H9 (cell line): ENCODE data around the gene BPIFB2. TPM values are rescaled to one million over a fixed set of nuclear protein-coding genes. Genes with fewer than 3 reads are reported as not detected.

Experiments used
- DNase-seq: peaks from one replicate; pipeline ENCODE4 v3.0.0-alpha.2; 2017
- H2AFZ ChIP-seq: one replicate; pipeline ENCODE4 v1.6.1; 2013; ENCODE audit warnings: mild to moderate bottlenecking, low read length, control low read depth, moderate library complexity
- H2AK5ac ChIP-seq: 2 replicates; pipeline ENCODE4 v1.6.1; 2013; ENCODE audit warnings: low read length, control low read depth, mixed read lengths; ENCODE audit not compliant: insufficient read length
- H2BK120ac ChIP-seq: one replicate; pipeline ENCODE4 v1.6.1; 2013; ENCODE audit warnings: low read depth, mild to moderate bottlenecking, low read length, control low read depth, inconsistent platforms; ENCODE audit not compliant: poor library complexity, severe bottlenecking
- H2BK12ac ChIP-seq: 2 replicates; pipeline ENCODE4 v1.6.1; 2013; ENCODE audit warnings: low read length, control low read depth, mixed read lengths, low read depth; ENCODE audit not compliant: insufficient read length
- H2BK15ac ChIP-seq: 2 replicates; pipeline ENCODE4 v1.6.1; 2013; ENCODE audit warnings: low read depth, low read length, control low read depth
- H2BK20ac ChIP-seq: one replicate; pipeline ENCODE4 v1.6.1; 2013; ENCODE audit warnings: low read depth, mild to moderate bottlenecking, low read length, control low read depth, inconsistent platforms; ENCODE audit not compliant: poor library complexity, severe bottlenecking
- H2BK5ac ChIP-seq: 2 replicates; pipeline ENCODE4 v1.6.1; 2013; ENCODE audit warnings: low read length, control low read depth, mixed read lengths; ENCODE audit not compliant: insufficient read length
- H3K14ac ChIP-seq: 2 replicates; pipeline ENCODE4 v1.6.1; 2013; ENCODE audit warnings: low read length, control low read depth; ENCODE audit not compliant: insufficient read depth
- H3K18ac ChIP-seq: 2 replicates; pipeline ENCODE4 v1.6.1; 2013; ENCODE audit warnings: low read depth, mild to moderate bottlenecking, mixed read lengths, low read length, control low read depth; ENCODE audit not compliant: insufficient read length
- H3K23ac ChIP-seq: 2 replicates; pipeline ENCODE4 v1.6.1; 2013; ENCODE audit warnings: low read length, control low read depth, mixed read lengths, low read depth; ENCODE audit not compliant: insufficient read length
- H3K23me2 ChIP-seq: 2 replicates; pipeline ENCODE4 v1.6.1; 2013; ENCODE audit warnings: low read depth, mild to moderate bottlenecking, mixed read lengths, low read length, control low read depth; ENCODE audit not compliant: insufficient read length, poor library complexity, severe bottlenecking
- H3K27ac ChIP-seq: 2 replicates; pipeline ENCODE4 v1.5.1; 2013; ENCODE audit warnings: low read length, control low read depth, mixed read lengths, low read depth; ENCODE audit not compliant: insufficient read length
- H3K27me3 ChIP-seq: 2 replicates; pipeline ENCODE4 v1.6.1; 2013; ENCODE audit warnings: low read length, control low read depth, inconsistent platforms; ENCODE audit not compliant: insufficient read depth
- H3K4ac ChIP-seq: 2 replicates; pipeline ENCODE4 v1.6.1; 2013; ENCODE audit warnings: low read depth, mild to moderate bottlenecking, control low read depth, inconsistent platforms, low read length, moderate library complexity
- H3K4me1 ChIP-seq: 2 replicates; pipeline ENCODE4 v1.6.1; 2013; ENCODE audit warnings: low read length, control low read depth, inconsistent platforms; ENCODE audit not compliant: insufficient read depth
- H3K4me2 ChIP-seq: 2 replicates; pipeline ENCODE4 v1.6.1; 2013; ENCODE audit warnings: low read length, control low read depth, mixed read lengths; ENCODE audit not compliant: insufficient read length, insufficient read depth
- H3K56ac ChIP-seq: 2 replicates; pipeline ENCODE4 v1.6.1; 2013; ENCODE audit warnings: low read depth, mild to moderate bottlenecking, mixed read lengths, low read length, control low read depth; ENCODE audit not compliant: insufficient read length
- H3K79me1 ChIP-seq: 2 replicates; pipeline ENCODE4 v1.6.1; 2013; ENCODE audit warnings: low read depth, mild to moderate bottlenecking, moderate library complexity, low read length, control low read depth, inconsistent platforms; ENCODE audit not compliant: insufficient read depth, poor library complexity, severe bottlenecking
- H3K79me2 ChIP-seq: 2 replicates; pipeline ENCODE4 v1.6.1; 2013; ENCODE audit warnings: low read length, control low read depth, inconsistent platforms; ENCODE audit not compliant: insufficient read depth
- H3K9ac ChIP-seq: 2 replicates; pipeline ENCODE4 v1.6.1; 2013; ENCODE audit warnings: low read length, control low read depth, mixed read lengths; ENCODE audit not compliant: insufficient read length; ENCODE audit errors: extremely low read depth
- H3K9me3 ChIP-seq: one replicate; pipeline ENCODE4 v1.6.1; 2013; ENCODE audit warnings: low read depth, low read length, inconsistent platforms; ENCODE audit not compliant: control insufficient read depth
- H3T11ph ChIP-seq: one replicate; pipeline ENCODE4 v1.6.1; 2013; ENCODE audit warnings: mild to moderate bottlenecking, low read length, control low read depth, inconsistent platforms
- H4K20me1 ChIP-seq: one replicate; pipeline ENCODE4 v1.6.1; 2013; ENCODE audit not compliant: control insufficient read depth, insufficient read length, insufficient read depth
- H4K5ac ChIP-seq: 2 replicates; pipeline ENCODE4 v1.6.1; 2013; ENCODE audit warnings: low read depth, mild to moderate bottlenecking, mixed read lengths, low read length, control low read depth; ENCODE audit not compliant: insufficient read length
- H4K8ac ChIP-seq: replicated peaks from 2 replicates; pipeline ENCODE4 v1.6.1; 2013; ENCODE audit warnings: low read length, control low read depth, mixed read lengths, low read depth; ENCODE audit not compliant: insufficient read length
- H4K91ac ChIP-seq: 2 replicates; pipeline ENCODE4 v1.6.1; 2013; ENCODE audit warnings: low read depth, mild to moderate bottlenecking, moderate library complexity, mixed read lengths, low read length, control low read depth; ENCODE audit not compliant: insufficient read length
- H3K27ac Mint-ChIP-seq, 3 experiments: 2 replicates in 2 of 3; 3 replicates in 1 of 3; pipeline ENCODE4 v1.8.0; 2020 to 2021; ENCODE audit warnings: mixed read lengths in 3 of 3, mild to moderate bottlenecking in 1 of 3, moderate library complexity in 1 of 3
- H3K27me3 Mint-ChIP-seq: 2 replicates; pipeline ENCODE4 v1.8.0; 2021; ENCODE audit warnings: low read depth, mild to moderate bottlenecking, moderate library complexity, mixed read lengths
- H3K36me3 Mint-ChIP-seq, 3 experiments: 2 replicates in 2 of 3; 3 replicates in 1 of 3; pipeline ENCODE4 v1.8.0; 2020 to 2021; ENCODE audit warnings: low read depth in 3 of 3, mixed read lengths in 3 of 3; ENCODE audit not compliant: insufficient read depth in 1 of 3
- H3K4me1 Mint-ChIP-seq, 2 experiments: 2 replicates each; pipeline ENCODE4 v1.8.0; 2020; ENCODE audit warnings: mixed read lengths in 2 of 2
- H3K4me3 Mint-ChIP-seq, 2 experiments: 2 replicates in 1 of 2; 3 replicates in 1 of 2; pipeline ENCODE4 v1.8.0; 2020 to 2021; ENCODE audit warnings: mild to moderate bottlenecking in 2 of 2, mixed read lengths in 2 of 2, moderate library complexity in 1 of 2
- H3K9me3 Mint-ChIP-seq, 2 experiments: 2 replicates in 1 of 2; 3 replicates in 1 of 2; pipeline ENCODE4 v1.8.0; 2020; ENCODE audit warnings: mild to moderate bottlenecking in 2 of 2, mixed read lengths in 2 of 2, moderate library complexity in 1 of 2
- WGBS: extraction: QIAGEN DNeasy Blood & Tissue Kit; methylation state at CpG from one replicate; pipeline ENCODE4 v1.1.7; 2013; ENCODE audit warnings: missing lambda C conversion rate, low lambda C conversion rate, mixed read lengths; ENCODE audit not compliant: insufficient read length; ENCODE audit errors: extremely low coverage; 5-methylcytosine and 5-hydroxymethylcytosine counted together
- total RNA-seq: library from RNA; stranded (reverse); gene quantifications from 2 replicates; pipeline ENCODE4 v1.2.1, GENCODE V29; 2021
- TF ChIP-seq, protein P1 (sequence below): fragments of 200-600 bp; sonication (generic); conservative IDR thresholded peaks from 3 replicates; pipeline ENCODE4 v1.8.0; 2021; ENCODE audit warnings: antibody characterized with exemption, mild to moderate bottlenecking

The BPIFB2 gene
- total RNA-seq, 1 experiment from 2014 or later: not detected

DNA sequence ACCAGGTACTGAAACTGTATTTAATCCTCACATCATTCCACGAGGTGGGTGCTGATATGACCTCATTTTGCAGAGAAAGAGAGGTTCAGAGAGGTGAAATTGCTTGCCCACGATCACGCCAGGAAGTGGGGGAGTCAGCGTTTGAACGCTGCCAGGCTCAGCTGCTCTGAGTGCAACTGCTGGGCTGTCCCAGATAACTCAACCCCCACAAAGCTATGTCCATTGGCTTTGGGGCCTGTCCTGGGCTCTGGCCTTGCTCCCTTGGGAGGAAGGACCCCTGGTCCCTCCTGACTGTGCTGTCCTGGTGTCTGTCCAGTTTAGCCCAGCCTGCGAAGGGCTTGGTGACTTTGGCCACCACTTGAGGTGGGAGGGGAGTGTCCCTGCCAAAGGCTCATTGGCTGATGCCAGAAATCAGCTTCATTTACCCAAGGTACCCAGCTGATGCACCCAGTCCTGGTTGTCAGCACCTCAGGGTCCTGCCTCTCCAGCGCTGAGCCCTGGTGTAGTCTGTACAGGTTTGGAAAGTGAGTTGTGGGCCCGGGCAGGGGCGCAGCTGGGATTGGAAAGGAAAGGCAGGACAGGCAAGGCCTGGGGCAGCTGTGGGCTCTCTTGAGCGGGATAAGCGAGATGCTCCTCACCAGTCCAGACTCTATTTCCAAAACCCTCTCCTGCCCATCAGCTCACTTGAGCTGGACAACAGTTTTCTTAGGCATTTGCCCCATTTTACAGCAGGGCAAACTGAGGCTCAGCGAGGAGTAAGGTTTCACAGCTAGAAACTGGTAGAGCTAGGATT lies 41.7 kb upstream of the BPIFB2 start:
- Histone ChIP-seq H2BK12ac (no peak overlapping the region), H4K8ac (no peak overlapping the region), H3K27ac (no peak overlapping the region), H3K4ac (no peak overlapping the region), H3K9ac (no peak overlapping the region), H2BK15ac (no peak overlapping the region), H4K91ac (no peak overlapping the region), H3K4me2 (no peak overlapping the region), H3K9me3 (no peaks in the 10 kb centered on the region), H3K27me3 (no peaks in the 10 kb centered on the region; the same call in 1 of the 2 replicates), H3K23me2 (no peaks in the 10 kb centered on the region), H4K5ac (no peak overlapping the region), H3T11ph (no peak overlapping the region), H3K14ac (no peak overlapping the region; the same call in 1 of the 2 replicates), H3K4me1 (no peaks in the 10 kb centered on the region), H2BK5ac (no peak overlapping the region), H3K18ac (no peak overlapping the region), H2BK120ac (no peak overlapping the region), H2AFZ (no peak overlapping the region), H3K23ac (no peak overlapping the region), H4K20me1 (no peaks in the 10 kb centered on the region), H3K79me1 (no peaks in the 10 kb centered on the region), H3K79me2 (no peaks in the 10 kb centered on the region), H3K56ac (no peak overlapping the region), H2BK20ac (no peak overlapping the region), H2AK5ac (no peak overlapping the region)
- H3K27me3 Mint-ChIP-seq: peaks cover 41% of the 10 kb centered on the region
- H3K9me3 Mint-ChIP-seq: no peaks in the 10 kb centered on the region; a peak in 2 of 5 replicates
- no peaks in the 10 kb centered on the region; a peak in 1 of 7 replicates for H3K36me3 Mint-ChIP-seq
- no peak for DNase-seq
- TF ChIP-seq, protein P1, sequence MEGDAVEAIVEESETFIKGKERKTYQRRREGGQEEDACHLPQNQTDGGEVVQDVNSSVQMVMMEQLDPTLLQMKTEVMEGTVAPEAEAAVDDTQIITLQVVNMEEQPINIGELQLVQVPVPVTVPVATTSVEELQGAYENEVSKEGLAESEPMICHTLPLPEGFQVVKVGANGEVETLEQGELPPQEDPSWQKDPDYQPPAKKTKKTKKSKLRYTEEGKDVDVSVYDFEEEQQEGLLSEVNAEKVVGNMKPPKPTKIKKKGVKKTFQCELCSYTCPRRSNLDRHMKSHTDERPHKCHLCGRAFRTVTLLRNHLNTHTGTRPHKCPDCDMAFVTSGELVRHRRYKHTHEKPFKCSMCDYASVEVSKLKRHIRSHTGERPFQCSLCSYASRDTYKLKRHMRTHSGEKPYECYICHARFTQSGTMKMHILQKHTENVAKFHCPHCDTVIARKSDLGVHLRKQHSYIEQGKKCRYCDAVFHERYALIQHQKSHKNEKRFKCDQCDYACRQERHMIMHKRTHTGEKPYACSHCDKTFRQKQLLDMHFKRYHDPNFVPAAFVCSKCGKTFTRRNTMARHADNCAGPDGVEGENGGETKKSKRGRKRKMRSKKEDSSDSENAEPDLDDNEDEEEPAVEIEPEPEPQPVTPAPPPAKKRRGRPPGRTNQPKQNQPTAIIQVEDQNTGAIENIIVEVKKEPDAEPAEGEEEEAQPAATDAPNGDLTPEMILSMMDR: no peak
- H3K4me1 Mint-ChIP-seq: no peaks in the 10 kb centered on the region
- no peak overlapping the region for H3K27ac Mint-ChIP-seq
- H3K4me3 Mint-ChIP-seq: no peak overlapping the region
- no CpG with 5 or more reads among the region's 12 CpGs for WGBS
